Endodermal cell (in vitro differentiated cells): ENCODE results near the gene YARS1. TPM values are rescaled to one million over a fixed set of nuclear protein-coding genes. Genes with fewer than 3 reads are reported as not detected.

ENCODE experiments used
- DNase-seq: peaks from one replicate; pipeline ENCODE4 v3.0.0-alpha.2; 2017
- H3K27ac ChIP-seq: 2 replicates; pipeline ENCODE4 v1.5.1; 2013; ENCODE audit warnings: mild to moderate bottlenecking, low read depth, low read length, moderate library complexity
- H3K27me3 ChIP-seq: 2 replicates; pipeline ENCODE4 v1.6.1; 2013; ENCODE audit warnings: mild to moderate bottlenecking, low read length, moderate library complexity; ENCODE audit not compliant: insufficient read depth, control insufficient read depth, poor library complexity, severe bottlenecking
- H3K36me3 ChIP-seq: 2 replicates; pipeline ENCODE4 v1.7.0; 2013; ENCODE audit warnings: mild to moderate bottlenecking, low read length, moderate library complexity; ENCODE audit not compliant: control insufficient read depth, insufficient read depth
- H3K4me1 ChIP-seq: one replicate; pipeline ENCODE4 v1.7.0; 2013; ENCODE audit warnings: low read length; ENCODE audit not compliant: control insufficient read depth, insufficient read depth
- H3K4me3 ChIP-seq: 2 replicates; pipeline ENCODE4 v1.5.1; 2013; ENCODE audit warnings: mild to moderate bottlenecking, low read length, moderate library complexity
- H3K9ac ChIP-seq: 2 replicates; pipeline ENCODE4 v1.6.1; 2013; ENCODE audit warnings: mild to moderate bottlenecking, low read length, moderate library complexity; ENCODE audit not compliant: poor library complexity, severe bottlenecking; ENCODE audit errors: extremely low read depth
- H3K9me3 ChIP-seq: 2 replicates; pipeline ENCODE4 v1.6.1; 2013; ENCODE audit warnings: mild to moderate bottlenecking, low read length, moderate library complexity; ENCODE audit not compliant: control insufficient read depth
- H3K27ac Mint-ChIP-seq: 2 replicates; pipeline ENCODE4 v1.8.0; 2020; ENCODE audit warnings: mixed read lengths
- H3K27me3 Mint-ChIP-seq: 2 replicates; pipeline ENCODE4 v1.8.0; 2021; ENCODE audit warnings: mild to moderate bottlenecking, mixed read lengths; ENCODE audit not compliant: insufficient read depth
- H3K36me3 Mint-ChIP-seq: 2 replicates; pipeline ENCODE4 v1.8.0; 2020; ENCODE audit warnings: low read depth, mixed read lengths
- H3K4me1 Mint-ChIP-seq: 2 replicates; pipeline ENCODE4 v1.8.0; 2020; ENCODE audit warnings: mixed read lengths
- H3K4me3 Mint-ChIP-seq: 2 replicates; pipeline ENCODE4 v1.8.0; 2020; ENCODE audit warnings: mild to moderate bottlenecking, moderate library complexity, mixed read lengths
- H3K9me3 Mint-ChIP-seq: 2 replicates; pipeline ENCODE4 v1.8.0; 2020; ENCODE audit warnings: mild to moderate bottlenecking, mixed read lengths
- CTCF ChIP-seq: fragments of 200-600 bp; sonication (generic); conservative IDR thresholded peaks from 2 replicates; pipeline ENCODE4 v1.5.0; 2021; ENCODE audit warnings: antibody characterized with exemption, mild to moderate bottlenecking
- WGBS, 2 experiments: methylation state at CpG; one replicate each; pipeline versions ENCODE4 v1.1.5 to v1.1.7; 2013; ENCODE audit warnings: missing lambda C conversion rate in 2 of 2, mixed read lengths in 1 of 2; ENCODE audit not compliant: insufficient coverage in 1 of 2, insufficient read length in 1 of 2; 5-methylcytosine and 5-hydroxymethylcytosine counted together
- total RNA-seq, 2 donors: library from RNA; stranded (reverse); fragmentation: NEBNext Ultra II Directional in 1 of 2; extraction: Animal tissue kit (Norgen Biotek cat#: 25700) in 1 of 2; gene quantifications; 2 replicates in 1 of 2; 3 replicates in 1 of 2; pipeline ENCODE4 v1.2.1, GENCODE V29; 2021

The YARS1 gene
- total RNA-seq, 2 donors from 2014 or later: 141 to 154 TPM

DNA sequence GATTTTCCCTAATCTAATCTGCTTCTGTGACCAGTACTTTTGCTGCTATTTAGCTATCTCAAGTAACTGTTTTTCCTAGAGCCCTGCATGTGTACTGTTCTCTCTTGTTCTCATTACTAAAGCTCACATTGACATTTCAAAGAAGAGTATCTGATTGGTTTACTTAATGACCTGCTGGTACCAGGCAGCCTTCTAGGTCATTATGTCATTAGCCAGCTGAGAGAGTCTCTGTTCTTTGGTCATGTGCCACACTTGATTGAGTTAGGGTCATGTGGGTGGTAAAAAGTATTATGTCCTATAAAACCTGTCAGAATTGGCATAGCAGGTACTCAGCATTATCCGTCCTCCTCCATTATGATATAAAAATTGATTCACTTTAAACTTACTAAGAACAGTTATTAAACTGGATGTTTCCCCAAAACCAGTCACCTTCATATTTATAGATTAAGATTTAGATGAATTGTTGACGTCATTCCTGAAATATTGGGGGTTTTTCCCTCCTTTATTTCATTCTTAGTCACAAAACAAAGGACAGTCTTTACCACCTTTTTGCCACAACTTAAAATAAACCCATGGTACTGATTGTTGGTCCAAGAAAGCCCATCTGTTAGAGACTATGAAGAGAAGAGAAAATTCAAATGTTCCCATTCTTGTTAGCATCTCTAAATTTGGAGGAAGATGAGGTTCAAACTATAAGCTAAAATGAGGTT is 31.4 kb upstream of the YARS1 start:
- Mint-ChIP-seq H3K36me3 (peaks cover 54% of the 10 kb centered on the region), H3K27me3 (no peaks in the 10 kb centered on the region), H3K4me3 (no peak overlapping the region), H3K4me1 (peaks cover 6% of the 10 kb centered on the region), H3K27ac (no peak overlapping the region), H3K9me3 (peaks cover 4% of the 10 kb centered on the region)
- Histone ChIP-seq H3K9ac (no peak overlapping the region), H3K9me3 (peaks cover 6% of the 10 kb centered on the region), H3K27me3 (no peaks in the 10 kb centered on the region), H3K27ac (no peak overlapping the region), H3K4me1 (no peaks in the 10 kb centered on the region), H3K4me3 (no peak overlapping the region), H3K36me3 (peaks cover 59% of the 10 kb centered on the region)
- WGBS, 2 experiments: 100% methylated on average over 1 of the region's 2 CpGs; no CpG with 5 or more reads in 1 of the 2 experiments
- no peak for DNase-seq
- TF ChIP-seq CTCF: no peak

DNA sequence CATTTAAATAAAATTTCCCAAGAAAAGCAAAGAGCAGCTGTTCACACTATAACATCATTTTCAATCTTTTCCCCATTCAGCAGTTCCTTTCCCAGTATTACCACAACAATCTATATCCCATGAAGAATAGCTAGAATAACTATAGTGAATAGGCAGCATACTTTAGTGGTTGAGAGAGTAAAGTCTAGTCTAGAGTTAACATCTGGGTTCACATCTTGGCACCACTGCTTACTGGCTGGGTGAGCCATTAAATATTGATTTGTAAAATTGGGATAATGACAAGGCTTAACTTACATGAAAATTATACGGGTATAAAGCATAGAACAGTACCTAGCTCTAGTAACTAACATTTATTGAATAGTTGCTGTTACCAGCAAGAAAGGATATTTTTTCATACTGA is 14.7 kb upstream of the YARS1 start:
- Mint-ChIP-seq H3K4me1 (no peaks in the 10 kb centered on the region), H3K4me3 (no peak overlapping the region), H3K36me3 (peaks cover 73% of the 10 kb centered on the region), H3K9me3 (no peaks in the 10 kb centered on the region), H3K27ac (no peak overlapping the region), H3K27me3 (no peaks in the 10 kb centered on the region)
- H3K4me1 ChIP-seq: no peaks in the 10 kb centered on the region
- H3K9ac ChIP-seq: no peak overlapping the region
- peaks cover 94% of the 10 kb centered on the region for H3K36me3 ChIP-seq
- no peaks in the 10 kb centered on the region for H3K27me3 ChIP-seq
- DNase-seq: no peak
- WGBS, 2 experiments: 73 to 100% methylated on average over 1 of the region's 1 CpG
- H3K27ac ChIP-seq: no peak overlapping the region
- H3K9me3 ChIP-seq: no peaks in the 10 kb centered on the region
- H3K4me3 ChIP-seq: no peak overlapping the region
- no peak for TF ChIP-seq CTCF

DNA sequence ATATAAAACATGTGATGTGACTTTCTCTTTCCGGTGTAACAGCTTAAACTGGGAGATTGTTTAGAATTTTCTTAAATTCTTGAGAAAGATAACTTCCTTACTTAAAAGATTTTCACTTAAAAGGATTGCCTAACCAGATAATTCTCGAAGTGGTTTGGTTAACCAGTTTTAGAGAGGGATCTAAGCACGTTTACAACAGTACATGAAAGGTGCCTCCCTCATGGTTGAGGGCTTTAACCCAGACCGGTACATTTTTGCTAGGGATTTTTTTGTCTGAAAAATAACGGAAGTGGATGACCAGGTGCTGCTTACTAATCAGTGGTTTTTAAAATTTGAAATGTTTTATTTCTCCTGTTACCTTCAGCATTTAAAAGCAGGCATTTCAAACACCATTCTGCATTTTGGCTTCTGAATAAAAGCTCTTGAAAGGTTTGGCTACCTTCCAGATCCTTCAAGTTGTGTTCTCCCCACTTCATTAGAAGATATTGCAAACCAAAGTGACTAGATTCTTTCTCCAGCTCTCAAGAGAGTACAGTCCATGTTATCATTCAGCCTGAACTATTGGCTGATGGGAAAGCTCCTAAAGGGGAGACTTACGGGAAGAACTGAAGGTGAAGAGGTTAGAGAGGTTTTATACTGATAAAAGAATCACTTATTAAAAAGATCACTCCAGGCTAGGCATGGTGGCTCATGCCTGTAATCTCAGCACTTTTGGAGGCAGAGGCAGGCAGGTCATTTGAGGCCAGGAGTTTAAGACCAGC is 13.1 kb upstream of the YARS1 start:
- WGBS, 2 experiments: 97 to 98% methylated on average over 5 to 6 of the region's 6 CpGs
- Mint-ChIP-seq H3K27me3 (no peaks in the 10 kb centered on the region), H3K4me1 (no peaks in the 10 kb centered on the region), H3K36me3 (peaks cover 75% of the 10 kb centered on the region), H3K27ac (no peak overlapping the region), H3K9me3 (no peaks in the 10 kb centered on the region), H3K4me3 (no peak overlapping the region)
- peaks cover 95% of the 10 kb centered on the region for H3K36me3 ChIP-seq
- no peak overlapping the region for H3K27ac ChIP-seq
- no peak overlapping the region for H3K9ac ChIP-seq
- no peaks in the 10 kb centered on the region for H3K4me1 ChIP-seq
- no peaks in the 10 kb centered on the region for H3K27me3 ChIP-seq
- no peak for DNase-seq
- H3K4me3 ChIP-seq: no peak overlapping the region
- no peak for TF ChIP-seq CTCF
- H3K9me3 ChIP-seq: no peaks in the 10 kb centered on the region
